HT1080 (cell line): ENCODE results near the gene GABRR3. TPM values are rescaled to one million over a fixed set of nuclear protein-coding genes. Genes with fewer than 3 reads are reported as not detected.
A peak's percentile ranks its signal among the peaks of the same experiment; 100 is the strongest.

Experiments used
- DNase-seq: peaks from one replicate; pipeline ENCODE4 v3.0.0-alpha.2; 2015; ENCODE audit warnings: low read depth
- polyA plus RNA-seq, 2 experiments: library from polyadenylated mRNA; depleted of rRNA; stranded (reverse); fragments of >200 nt; gene quantifications; 2 replicates each; pipeline ENCODE4 v1.2.3, GENCODE V29; 2015
- total RNA-seq: library from RNA; depleted of rRNA; stranded (reverse); fragments of >200 nt; shearing (Covaris generic); gene quantifications from 2 replicates; pipeline ENCODE4 v1.2.3, GENCODE V29; 2014; rRNA removed

The GABRR3 gene
- not detected in 2 replicates for total RNA-seq
- not detected in 2 replicates for polyA plus RNA-seq (2015; cell fraction: cytosol; rRNA removed)
- not detected in 2 replicates for polyA plus RNA-seq (2015; cell fraction: nucleus; rRNA removed)

DNA sequence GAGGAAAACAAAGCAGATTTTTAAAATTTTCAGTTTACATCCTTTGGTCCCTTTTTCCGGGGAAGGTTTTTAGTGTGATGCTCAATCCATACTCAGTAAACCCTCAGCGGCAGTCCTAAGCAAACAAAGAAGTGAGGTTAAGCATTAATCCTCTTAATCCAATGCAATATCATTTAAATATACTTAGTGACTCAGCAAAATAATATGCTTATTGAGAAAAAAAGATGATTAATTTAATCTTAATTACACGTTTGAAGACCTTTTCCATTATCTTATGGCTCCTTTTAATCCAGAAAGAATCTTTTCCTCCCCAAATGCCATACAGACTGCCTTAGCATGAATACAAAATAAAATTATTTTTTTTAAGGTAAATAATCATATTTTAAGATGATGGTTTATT lies at the start of gene GABRR3:
Gene GABRR3, minus strand, starts transcription at position 108 of the 400 bp plus-strand sequence. CDS start 328 bp downstream, outside the sequence.
- DNase-seq, result no peak

DNA sequence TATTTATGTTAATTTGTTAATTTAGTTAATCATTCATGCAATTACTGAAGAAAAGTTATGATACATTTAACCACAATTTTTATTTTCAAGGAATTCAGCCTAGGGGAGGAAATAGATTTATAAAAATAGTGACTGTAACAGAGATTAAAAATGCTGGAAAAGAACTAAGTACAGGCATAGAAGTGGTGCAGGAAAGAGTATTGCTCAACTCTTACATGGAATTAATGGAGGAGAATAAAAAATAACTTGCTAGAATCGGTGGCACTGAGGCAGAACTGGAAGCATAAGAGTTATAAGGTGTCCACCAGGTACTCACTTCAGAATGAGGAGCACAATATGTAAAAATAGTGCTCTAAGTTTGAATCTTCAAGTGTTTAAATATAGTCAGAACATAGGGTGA lies 38.4 kb upstream of the GABRR3 start:
- no peak for DNase-seq

DNA sequence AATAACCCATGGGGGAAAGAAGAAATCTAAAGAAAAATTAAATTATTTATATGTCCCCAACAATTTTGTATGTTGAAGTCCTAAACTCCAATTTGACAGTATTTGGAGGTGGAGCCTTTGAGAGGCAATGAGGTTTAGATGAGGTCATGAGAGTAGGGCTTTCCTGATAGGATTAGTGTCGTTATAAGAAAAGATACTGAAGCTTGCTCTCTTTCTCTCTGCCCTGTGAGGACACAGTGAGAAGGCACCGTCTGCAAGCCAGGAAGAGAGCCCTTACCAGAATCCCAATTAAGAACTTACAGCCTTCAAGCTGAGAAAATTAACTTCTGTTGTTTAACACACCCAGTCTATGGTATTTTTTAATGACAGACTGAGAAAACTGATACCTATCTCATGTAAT lies 35.7 kb upstream of the GABRR3 start:
- DNase-seq, result no peak

DNA sequence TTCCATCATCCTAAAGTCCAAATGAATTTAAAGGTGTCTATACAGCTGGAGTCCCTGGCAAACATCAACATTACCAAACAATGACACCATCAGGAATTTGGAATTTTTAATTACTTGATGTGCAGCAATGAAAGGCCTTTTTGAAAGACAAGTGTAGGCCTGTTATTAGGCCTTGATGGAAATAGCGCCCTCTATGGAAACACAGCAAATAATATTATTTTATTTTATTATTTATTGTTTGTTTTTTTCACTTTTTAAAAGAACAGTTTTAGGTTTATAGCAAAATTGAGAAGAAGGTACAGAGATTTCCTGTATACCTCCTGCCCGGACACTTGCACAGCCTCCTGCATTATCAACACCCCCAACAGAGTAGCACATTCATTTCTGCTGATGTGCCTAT lies 33.7 kb upstream of the GABRR3 start:
- DNase-seq, result no peak

DNA sequence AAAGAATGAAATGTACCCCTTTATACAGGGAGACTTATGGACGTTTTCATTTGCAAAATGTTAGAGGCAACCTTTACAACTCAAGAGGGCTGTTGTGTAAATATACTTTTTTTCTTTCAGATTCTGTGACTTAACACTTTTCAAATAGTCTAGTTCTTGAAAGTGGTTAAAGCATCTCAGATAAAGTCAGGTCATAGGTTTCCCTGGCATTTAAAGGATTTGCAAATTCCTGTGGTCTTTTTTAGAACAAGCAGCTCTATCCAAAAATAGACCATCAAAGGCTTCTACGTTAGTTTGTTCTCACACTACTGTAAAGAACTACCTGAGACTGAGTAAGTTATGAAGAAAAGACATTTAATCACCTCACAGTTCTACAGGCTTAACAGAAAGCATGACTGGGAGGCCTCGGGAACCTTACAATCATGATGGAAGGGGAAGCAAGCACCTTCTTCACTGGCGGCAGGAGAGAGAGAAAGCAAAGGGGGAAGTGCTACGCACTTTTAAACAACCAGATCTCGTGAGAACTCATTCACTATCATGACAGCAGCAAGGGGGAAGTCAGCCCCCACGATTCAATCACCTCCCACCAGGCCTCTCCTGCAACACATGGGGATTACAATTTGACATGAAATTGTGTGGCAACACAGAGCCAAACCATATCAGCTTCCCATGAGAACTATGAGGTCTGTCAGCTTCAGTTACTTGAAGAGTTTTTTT lies 23.3 kb upstream of the GABRR3 start:
- DNase-seq, result no peak

DNA sequence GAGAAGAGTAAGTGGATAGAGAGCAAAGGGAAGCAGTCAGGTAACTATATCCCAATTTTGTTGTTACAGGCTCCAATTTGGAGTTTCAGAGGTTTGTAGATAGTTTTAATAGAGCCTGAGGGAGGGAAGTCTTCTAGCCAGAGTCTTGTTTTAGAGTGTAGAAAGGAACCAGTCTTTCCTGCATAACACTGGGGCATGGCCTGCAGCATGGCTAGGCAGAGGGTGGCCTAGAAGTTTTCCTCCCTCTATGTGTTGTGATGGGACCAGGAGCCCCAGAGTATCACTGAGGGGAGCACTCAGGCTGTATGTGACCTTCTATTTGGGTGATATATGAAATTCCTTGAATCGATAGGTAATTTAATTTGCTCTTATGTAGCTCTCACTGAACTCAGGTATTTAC lies 22.5 kb upstream of the GABRR3 start:
- DNase-seq, result no peak

DNA sequence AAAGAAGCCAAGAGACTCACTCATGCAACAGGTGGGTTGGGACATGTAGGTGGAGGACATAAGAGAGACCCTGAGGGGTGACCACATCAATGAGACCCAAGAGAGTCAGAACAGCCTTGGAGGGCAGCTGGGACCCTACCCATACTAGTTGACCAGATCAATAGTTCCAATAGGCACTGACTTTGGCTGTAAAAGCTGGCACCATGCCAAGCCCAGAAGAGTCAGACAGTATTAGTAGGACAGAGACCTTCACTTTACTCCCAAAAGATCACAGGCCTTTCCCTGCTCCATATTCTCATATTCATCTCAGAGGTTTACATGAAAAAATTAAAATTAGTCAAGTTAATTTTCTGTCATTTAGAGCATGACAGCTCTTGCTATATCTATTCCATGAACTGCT lies 20.9 kb upstream of the GABRR3 start:
- no peak for DNase-seq

DNA sequence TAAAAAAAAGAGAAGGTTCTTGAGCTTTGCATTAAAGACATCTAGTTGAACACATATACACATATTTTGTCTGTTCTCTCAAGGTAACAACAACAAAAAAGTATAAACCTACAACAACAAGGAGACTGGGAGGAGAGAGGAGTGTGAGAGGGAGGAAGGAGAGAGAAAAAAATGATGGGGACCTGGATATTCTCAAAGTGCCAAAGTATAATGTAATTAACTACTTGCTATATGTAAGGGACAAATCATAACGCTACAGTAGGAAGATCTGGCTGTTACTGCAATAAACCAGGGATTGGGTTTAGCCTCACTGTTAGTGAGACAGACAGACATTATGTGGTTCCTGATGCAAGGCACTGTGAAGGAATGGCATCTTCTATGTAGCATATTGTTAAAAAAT lies 14.2 kb upstream of the GABRR3 start:
- DNase-seq, result no peak

DNA sequence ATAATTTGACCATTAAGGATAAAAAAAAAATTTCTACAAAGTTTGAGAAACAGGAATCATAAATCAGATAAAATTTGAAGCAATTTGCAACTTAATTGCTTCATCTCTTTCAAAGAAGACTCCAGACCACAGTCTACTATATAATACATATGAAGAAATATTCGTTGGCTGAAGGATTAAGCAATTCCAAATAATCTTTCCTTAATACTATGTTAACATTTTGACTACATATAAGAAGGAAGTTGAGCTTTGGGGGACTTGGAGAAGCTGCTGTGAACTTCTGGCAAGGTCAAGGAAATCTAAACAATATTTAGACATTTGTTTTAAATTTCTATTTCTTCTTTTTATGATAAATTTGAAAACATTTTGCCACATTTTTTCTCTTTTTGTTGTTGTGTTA lies 13.5 kb upstream of the GABRR3 start:
- DNase-seq, result no peak

DNA sequence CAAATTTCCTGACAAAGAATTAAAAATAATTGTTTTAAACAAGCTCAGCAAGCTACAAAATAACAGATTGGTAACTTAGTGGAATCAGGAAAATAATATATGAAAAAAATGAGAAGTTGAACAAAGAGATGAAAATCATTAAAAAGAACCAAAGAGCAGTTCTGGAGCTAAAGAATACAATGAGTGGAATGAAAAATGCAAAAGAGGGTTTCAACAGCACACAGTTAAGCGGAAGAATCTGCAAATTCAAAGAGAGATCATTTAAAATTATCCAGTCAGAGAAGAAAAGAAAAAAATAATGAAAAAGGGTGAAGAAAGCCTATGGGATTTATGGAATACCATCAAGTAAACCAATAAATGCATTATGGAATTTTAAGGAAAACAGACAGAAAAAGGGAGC lies 6.2 kb upstream of the GABRR3 start:
- DNase-seq, result no peak

DNA sequence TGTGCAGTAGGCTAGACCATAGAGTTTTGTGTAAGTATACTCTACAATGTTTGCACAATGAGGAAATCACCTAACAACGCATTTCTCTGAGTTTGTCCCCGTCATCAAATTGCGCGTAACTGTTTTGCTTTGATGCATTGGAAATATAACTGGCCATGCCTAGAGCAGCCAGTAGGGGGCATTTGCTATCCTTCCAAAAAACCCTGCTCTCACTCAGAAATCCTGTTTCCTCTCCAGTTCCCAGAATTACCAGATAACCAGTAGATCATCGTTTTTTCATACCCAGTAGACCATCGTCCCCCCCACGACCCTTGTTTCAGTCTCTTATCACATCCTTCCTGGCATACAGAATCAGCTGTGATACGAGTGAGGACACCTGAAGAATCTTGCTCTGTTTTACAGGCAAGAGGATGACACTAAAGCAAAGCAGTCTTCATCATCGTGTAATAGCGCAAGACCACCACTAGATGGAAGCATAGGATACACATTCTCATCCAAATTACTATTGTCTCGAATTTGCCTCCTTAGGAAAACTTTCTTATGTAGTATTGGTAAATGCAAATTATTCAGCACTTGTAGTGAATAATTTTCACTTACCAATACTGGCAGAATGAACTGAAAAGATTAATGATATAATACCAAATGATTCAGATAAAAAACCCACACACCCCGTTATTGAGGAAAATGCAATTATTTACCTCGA lies 4.4 kb upstream of the GABRR3 start:
- DNase-seq, result peak; percentile 84

DNA sequence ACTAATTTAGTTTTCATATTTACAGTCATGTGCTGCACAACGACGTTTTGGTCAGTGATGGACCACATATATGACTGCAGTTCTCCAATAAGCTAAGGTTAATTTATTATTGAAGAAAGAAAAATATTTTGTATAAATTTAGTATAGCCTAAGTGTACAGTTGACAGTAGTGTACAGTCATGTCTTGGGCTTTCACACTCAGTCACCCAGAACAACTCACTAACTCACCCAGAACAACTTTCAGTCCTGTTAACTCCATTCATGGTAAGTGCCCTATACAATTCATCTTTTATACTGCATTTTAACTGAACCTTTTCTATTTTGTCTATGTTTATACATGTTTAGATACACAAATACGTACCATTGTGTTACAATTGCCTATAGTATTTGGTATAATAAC lies 3.8 kb upstream of the GABRR3 start:
- DNase-seq, result no peak

DNA sequence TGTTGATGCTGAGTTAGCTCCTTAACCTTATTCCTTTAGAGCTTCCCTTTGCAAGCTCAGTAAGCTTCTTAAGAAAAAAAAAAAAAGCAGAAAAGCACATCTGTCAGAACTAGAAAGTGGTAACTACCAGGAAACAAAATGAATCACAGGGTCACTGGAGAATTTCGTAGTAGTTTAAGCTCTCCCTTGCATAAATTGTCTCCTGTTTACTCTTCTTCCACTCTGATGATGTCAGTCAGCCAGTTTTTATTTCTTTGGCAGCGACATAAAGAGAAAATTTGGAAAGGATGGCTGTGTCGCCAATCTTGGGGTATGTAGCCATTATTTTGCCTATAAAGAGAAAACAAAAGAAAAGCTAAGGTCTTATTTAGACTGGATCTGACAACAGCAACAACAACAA lies 3.2 kb upstream of the GABRR3 start:
- DNase-seq, result no peak

DNA sequence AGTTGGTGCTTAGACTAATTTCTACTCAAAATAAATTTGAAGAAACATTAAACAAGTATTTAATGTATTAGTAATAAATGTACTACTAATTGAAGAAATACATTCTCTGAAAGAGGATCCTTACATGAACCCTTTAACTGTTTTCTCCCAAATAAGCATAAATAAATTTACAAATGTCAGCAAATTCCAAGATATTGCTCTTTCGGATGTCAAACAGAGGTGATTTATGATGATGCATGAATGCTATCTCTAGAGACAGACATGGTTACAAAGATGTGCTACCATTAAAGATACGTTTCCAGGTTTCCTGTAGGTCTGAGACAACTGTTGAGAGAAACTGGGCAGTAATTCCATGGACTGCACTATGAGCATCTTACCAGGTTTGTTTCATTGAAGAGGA lies 629 bp downstream of the GABRR3 start:
- no peak for DNase-seq

DNA sequence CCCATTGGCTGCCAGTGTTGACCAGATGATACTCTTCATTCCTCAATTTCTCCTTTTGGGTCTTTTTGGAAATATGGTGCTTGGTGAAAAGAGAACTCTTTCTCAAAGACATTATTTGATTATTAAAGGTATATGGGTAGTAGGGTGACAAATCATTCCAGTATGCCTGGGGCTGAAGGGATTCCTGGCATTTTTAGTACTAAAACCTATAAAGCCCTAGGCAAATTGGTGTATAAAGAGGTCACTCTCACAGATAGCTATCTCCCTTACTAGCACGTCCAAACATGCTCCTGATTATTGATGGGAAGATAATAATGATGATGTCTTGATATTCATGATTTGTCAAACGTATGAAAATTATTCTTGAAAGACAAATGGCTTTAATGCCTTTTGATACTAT lies 1.1 kb downstream of the GABRR3 start:
- DNase-seq, result no peak

DNA sequence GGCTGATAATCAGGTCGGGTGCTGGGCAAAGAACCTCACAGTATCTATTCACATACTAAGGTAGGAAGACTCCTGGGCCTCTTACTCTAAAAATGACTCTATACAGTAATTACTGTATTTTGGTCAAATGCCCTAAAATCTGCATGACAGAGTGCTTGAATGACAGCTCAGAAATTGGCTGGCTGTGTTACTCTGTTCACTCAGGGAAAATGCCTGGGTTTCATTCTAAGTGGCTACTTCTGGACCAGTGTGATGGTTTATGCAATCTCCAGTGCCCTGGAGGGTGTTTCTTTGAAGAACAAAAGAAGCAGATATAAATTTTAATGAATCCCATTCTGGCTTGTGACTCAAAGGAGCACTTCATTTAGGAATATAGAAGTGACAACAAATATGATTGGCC lies 2.2 kb downstream of the GABRR3 start:
- DNase-seq, result no peak

DNA sequence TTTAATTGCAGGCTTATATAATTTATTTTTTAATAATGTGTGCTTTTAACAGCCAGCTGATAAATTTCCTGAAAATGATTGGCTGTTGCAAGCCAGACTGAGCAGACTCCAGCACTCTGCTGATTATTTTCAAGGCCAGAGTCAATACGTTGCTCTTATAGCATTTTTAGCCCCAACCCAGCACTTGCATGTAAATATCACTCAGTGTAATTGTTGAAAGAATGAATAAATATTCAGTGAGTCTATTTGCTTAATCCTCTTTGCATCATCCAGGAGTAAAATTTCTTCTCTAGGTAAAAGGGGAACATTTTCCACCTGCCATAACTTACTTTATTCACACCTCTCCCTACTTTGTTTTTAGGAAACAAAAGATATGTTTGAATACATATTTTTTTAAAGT lies 2.9 kb downstream of the GABRR3 start:
- no peak for DNase-seq

DNA sequence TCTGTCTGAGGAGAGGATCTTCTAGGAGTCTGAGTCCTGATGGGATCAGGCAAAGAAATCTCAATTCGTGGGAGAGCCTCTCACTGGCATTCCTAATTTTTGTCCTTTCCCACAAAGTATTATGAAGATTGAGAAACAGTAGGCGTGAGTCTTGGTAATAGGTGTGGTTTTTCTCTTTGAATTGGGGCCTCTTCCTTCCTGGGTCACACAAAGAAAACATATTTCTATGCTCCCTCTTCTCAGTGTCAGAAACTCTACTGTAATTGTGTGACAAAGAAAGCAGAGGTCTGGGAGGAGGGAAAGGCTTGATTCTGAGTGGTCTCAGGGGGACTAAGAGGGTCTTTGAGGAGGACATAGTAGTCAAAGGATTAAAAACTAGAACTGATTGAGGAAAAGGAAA lies 6.0 kb downstream of the GABRR3 start:
- DNase-seq, result no peak

DNA sequence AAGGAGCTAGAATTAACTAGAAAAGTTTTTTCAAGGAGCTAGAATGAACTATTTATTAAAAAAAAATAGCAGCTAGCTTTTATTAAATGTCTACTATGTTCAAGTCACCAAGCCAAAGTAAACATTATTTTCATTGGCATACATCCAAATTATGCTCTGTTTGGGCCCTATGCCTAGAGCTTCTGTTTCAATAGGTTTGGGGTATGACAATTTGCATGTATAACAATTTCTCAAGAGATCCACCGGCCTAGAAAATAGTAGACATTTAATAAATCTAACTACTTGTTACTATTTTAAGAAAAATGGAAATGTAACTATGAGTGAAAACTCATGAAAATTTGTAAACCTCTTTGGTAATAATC lies 8.0 kb downstream of the GABRR3 start:
- DNase-seq, result no peak

DNA sequence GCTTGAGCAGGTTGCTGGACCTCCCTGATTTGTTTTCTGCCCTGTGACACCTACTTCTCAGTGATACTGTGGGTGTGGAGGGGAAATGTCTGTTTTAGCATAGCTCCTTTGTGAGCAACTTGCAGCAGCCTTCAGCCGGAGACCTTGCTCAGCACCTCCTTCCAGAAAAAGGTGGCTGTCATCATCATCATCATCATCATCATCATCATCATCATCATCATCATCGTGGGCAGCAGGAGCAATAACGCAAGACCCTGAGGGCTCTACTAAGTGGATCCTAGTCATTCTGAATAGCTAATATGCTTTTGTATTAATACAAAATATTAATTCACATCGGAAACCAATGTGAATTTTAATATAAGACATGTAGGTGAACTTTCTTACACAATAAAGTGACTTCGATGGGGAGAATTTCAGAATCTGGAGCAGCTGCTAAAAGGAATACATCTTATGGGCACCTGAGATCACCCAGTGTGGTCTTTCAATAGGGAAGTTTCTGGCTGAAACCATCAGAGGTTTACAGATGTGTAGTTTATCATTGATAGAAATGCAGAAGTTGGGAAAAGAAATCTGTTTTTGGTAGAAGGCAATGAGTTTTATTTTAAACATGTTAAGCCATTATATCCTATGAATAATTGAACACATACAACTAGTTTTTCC lies 8.6 kb downstream of the GABRR3 start:
- DNase-seq, result no peak

DNA sequence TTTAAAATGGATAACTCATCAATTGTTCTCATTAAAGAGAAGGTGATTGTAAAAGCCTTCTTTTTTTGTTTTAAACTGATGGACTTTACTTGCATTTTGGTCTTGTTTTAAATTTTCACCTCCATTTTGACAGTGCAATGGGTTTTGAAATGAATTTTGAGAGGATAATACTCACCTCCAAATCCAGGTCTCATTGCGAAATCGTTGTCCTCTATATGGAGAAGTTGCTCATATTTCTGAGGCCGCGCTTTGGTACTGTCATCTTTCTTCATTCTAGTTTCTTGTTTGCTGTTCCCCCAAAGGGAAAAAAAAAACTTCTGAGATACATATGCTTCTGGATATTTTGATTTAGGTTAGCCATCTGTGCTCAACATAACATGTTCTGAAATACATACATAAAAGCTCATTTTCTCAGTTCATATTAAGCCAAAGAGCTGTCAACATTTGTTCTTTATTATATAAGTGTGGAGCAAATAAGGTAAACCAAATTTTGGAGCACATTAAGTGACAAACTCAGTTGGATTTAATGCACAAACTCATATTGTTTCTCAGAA lies 9.6 kb downstream of the GABRR3 start:
- DNase-seq, result no peak
